NCI-H1417 (cell line): Measurements from ENCODE around the gene HOMER2.
"Not testable (repeated sequence)": the region's sequence is repeated elsewhere in the genome, so short reads cannot be mapped to it uniquely, and the experiment has no call there.

Source experiments
- DNase-seq, 3 experiments: peaks; one replicate each; lab custom pipeline; 2025; lab: John Stamatoyannopoulos, UW

HOMER2 gene

DNA sequence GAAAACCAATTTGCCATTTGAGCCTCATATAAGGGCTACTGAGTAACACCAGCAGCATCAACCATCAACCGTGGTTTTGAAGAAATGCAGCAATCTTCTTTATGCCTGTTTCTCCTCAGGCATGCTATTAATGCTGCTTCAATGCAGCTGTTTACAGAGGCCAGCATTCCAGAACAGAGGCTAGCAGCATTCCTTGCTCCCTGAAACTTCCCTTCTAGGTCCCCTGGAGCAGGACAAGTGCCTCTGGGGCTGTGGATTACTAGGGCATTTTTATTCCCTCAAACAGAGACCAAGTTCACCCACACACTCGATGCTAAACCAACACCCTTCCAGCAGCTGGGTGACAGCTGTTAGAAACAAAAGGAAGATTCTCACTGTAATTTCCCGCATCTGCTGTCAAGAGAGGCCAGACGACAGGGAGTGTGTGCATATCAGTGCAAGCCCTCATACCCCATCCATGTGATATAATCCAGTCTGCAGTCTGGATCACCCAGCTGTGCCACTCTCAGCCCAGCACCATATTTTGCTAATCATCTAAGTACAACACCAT lies 57.5 kb downstream of the HOMER2 start:
- no peak for DNase-seq

DNA sequence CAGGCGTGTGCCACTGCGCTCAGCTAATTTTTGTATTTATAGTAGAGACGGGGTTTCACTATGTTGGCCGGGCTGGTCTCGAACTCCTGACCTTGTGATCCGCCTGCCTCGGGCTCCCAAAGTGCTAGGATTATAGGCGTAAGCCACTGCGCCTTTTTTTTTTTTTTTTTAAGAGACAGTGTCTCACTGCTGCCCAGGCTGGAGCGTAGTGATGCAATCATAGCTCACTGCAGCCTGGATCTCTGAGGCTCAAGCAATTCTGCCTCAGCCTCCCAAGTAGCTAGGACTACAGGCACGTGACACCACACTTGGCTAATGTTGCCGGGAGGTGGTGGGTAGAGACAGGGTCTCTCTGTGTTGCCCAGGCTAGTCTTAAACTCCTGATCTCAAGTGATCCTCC lies 59.0 kb downstream of the HOMER2 start:
- not testable (repeated sequence) for DNase-seq

DNA sequence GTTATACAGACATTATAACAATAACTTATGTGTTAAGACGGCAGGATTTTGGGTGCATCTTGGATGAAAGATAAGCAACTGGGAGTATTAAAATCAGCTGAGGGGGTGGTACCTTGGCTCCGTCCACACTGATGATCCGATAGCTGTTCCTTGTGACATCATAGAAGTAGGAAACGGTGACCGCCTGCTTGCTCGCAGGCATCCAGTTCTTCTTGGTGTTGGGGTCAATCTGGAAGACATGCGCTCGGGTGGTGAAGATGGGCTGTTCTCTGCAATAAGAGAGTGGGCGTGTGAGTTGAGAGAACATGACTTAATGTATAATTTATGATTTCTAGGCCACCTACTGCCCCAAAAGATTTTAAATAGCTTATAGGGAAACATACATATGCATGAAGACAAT lies 59.9 kb downstream of the HOMER2 start:
- no peak for DNase-seq

DNA sequence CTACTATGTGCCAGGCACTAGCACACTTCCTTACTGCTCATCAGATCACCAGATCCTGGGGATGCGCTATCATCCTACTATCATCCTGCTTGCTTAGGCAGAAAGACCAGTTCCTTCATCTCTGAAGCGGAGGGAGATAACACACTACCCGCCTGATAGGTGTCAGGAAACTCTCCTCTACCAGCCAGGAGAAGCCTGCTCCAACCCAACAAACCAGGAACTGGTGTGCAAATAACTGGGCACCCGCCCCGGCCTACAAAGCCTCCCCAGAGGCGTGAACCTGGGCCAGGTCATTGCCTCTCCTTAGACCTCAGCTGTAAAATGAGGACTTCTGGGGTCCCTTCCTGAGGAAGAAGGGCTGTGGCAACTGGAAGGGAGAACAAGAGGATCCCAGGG lies 61.5 kb downstream of the HOMER2 start:
- no peak for DNase-seq

DNA sequence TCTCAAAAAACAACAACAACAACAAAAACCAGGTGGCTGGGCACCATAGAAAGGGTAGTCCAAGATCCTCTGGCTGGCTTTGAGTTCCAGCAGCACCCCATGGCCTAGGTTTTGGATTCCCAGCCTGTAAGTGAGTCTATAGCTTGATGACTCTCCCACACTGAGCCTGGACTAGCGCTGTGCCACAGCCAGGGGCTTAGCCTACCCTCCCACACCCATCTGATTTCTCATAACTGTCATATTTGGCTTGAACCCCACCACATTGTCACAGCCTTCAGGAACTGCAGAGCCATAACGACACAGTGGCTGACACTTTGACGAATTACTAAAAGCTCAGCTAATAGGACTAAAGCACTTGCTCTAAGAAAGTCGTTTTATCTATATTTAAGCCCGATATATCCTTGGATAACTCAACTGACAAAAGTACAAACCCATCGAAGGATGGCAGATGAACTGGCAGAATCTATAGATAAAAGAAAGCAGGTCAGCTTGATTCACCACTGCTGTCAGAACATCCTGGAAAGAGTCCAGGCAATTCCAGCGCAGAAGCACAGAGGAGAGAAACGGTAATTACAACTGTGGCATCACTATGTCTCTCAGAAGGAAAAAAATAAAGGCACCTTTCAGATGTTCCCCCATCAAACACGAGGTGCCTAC lies 62.1 kb downstream of the HOMER2 start:
- DNase-seq = no peak

DNA sequence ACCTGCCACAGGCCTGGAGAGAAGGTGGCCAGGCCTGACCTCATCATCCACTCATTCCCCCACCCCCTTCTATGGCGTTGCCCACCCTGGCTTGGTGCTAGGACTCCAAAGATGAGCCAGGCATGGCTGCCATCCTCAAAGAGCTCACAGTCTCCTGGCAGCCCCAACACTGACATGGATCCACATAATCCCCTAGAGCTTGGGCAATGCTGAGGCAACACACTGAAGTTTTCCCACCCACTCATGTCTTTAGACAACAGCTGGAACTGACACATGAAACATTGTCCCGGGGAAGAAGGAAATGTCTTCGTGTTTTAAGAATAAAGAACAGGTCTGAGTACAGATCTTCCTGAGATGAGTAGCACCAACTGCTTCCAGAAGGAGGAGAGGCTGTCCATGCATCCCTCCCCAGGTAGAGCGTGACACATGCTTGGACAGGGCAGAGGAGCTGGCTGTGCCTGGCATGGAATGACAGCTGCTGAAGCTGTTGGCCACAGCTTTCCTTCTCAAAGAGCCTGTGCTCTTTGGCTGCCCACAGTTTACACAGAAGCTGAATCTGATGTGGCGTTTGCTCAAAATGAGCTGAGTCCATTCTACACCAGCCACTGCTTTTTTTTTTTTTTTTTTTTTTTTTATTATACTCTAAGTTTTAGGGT lies 70.1 kb downstream of the HOMER2 start:
- DNase-seq = no peak

DNA sequence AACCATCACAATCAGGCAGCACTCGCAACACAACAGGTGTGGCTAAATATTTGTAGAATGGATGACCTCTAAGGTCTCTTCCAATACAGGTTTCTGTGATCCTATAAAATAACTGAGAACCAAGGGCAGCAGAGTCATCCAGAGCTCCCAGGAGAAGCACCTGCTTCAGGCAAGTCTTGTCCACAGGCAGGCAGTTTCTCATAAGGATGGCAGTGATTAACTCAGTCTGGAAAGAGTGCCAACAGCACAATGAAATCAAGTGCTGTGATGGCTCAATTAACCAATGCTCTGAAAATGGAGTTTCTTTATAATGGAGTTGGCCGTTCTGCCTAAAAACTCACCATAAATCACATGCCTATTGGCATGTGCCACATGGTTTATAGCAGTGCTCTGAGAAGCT lies 70.8 kb downstream of the HOMER2 start:
- no peak for DNase-seq

DNA sequence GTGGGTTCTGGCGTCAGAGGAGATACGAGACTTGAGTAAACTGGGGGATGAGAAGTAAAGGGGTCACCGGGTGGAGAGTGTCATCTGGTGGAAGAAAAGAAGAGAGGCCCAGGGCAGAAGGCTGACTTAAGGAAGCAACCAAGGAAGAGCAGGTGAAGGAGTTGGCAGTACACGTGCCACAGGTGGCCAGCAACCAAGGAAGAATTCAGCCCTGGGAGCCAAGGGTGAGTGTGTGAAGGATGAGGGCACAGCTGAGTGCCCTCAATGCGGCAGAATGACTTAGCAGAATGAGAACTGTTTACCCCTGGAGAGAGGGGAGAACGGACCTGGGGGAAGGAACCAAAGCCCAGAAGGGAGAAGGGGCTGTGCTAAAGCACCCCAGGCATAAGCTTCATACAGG lies 71.8 kb downstream of the HOMER2 start:
- no peak for DNase-seq

DNA sequence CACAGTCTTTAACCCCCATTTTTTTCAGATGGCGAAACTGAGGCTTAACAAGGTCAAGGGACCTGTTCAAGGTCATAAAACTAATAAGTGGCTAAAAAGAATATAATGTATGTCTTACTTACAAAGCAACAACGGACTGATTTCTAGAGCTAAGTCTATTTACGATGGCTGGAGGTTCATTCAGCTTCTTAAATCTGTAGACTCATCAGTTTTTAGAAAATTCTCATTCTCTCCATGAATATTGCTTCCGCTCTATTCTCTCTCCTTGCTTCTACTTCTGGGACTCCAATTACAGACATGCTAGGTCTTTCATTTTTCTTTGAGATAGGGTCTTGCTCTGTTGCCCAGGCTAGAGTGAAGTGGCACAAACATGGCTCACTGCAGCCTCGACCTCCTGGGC lies 74.2 kb downstream of the HOMER2 start:
- no peak for DNase-seq

DNA sequence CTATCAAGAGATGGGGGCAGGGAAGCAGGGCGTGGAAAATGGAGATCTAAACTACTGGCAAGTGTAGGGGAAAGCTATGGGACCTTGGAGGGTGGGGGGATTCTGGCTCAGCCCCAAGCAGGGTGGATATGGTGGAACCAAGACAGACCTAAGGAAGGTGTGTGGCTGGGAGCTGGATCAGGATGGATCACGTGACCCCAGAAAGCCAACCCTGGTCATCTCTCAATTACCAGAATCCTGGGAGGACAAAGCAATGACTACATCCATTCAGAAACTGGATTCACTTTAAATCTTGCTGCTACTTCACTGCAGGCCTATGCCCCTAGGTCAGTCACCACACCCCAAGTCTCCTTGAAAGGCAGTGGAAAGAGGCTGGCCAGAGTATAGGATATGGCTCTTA lies 74.7 kb downstream of the HOMER2 start:
- no peak for DNase-seq

DNA sequence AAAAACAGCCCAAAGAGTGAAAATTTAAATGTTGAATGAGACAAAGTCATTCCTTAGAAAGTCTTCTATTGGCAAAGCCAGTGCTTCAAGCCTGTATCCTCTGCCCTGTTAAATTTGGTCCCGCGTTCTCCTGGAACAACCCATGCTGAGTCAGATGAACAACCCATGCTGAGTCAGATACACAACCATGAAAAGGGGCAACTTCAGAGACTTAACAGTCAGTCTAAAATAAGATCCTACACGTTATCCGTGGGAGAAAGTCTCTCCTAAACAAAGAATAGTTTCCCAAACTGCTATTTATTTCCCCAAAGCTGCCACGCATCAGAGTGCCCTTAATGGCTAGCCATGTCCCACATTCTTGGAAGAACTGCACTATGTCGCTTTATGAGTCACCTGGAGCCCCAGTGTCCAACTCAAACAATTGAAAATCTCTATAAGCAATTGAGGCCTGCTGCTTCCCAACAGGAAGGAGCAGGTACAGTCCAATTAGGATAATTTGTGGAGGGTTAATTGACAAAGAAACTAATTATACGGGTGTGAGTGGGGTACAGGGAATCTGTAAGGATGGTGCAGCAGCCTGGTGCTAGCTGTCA lies 77.0 kb downstream of the HOMER2 start:
- DNase-seq = peak in 1 of 3 experiments; percentile 12

DNA sequence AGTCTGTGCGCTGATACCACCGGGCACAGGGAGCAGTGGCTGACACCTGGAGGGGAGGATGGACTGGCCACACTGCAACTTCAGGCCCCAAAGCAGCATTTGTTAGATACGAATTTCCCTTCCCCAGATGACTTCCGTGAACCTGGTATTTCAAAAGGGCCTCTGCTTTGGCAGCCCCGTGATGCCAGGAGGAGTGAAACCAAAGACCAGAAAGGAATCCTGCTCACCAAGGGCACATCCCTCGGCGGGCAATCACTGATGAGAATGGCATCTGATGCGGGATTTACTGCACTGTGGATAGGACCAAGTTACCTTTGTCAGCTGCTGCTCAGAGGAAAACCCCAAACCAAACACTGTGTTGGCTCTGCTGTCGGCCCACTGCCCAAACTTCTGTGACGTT lies 77.6 kb downstream of the HOMER2 start:
- no peak for DNase-seq

DNA sequence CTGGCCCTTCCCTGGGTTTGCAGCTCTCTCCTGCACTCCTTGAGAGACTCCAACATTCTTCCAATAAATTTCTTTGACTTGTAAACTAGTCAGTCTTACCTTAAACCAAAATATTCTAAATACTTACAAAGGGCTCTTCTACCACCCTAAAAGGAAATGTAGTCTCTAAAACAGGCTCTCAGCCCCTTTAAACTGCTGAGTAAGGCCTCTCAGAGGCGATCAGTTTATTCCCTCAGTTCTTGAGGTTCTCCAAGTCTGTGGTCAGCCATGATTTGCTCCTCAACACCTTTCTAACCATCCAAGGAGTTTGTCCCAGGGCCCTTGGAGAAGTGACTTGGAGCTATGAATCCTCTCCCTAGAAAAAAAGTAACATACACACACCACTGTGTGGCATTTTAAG lies 78.3 kb downstream of the HOMER2 start:
- DNase-seq = no peak

DNA sequence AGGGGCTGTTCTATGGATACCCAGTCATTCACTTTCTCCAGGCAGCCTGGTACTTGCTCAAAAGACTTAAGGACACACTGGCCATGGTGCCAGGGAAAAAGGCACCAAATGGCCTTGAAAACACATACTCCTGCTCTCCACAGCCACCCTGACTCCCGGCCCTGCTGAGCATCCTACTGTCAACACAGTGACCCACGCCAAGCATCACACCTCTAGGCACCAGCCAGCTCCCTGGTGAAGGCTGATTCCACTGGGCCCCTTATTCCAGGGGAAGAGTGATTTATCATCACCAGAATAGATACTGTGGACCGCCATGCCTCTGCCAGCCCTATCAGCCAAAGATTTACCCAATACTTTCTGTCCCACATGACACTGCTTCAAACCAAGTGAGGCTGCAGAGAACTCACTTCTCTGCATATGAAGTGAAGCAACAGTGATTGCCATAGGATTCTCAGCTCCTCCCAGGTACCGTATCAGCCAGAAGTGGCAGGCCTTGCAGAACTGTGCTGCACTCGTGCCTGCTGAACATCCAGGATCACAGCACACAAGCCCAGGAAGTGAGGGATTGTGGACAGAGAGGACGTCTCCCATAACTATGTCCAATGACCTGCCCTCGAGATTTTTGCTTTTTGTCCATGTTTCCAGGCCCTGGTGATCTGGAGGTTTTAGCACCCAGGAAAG lies 79.4 kb downstream of the HOMER2 start:
- no peak for DNase-seq

DNA sequence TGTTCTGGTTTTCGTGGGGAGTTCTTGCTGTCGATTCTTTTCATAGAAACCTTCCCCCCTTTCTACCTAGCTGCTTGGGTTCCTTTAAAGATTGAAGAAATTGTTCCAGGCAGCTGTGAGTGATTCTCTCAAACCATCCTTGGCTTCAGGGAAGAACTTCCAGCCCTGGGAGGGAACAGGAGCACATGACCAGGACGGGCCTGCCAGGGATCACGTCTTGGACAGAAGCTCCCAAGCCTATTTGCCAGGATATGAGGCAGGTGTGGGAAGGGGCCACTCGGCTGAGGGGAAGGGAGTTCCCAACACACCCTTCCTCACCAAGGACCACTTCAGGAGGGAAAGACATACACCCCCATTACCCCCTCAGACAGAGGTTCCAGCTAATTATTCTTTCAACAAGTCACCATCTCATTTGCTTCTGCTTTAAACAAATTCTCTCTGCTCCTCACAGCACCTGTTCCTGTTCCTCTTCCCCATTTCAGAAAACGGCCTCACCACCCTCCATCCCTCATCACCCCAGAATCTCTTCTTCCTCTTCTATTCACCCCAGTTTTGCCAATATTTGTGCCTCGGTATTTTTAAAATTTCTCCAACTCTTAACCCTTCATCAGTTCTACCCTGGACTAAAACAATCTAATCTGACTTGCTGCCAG lies 80.6 kb downstream of the HOMER2 start:
- DNase-seq = no peak

DNA sequence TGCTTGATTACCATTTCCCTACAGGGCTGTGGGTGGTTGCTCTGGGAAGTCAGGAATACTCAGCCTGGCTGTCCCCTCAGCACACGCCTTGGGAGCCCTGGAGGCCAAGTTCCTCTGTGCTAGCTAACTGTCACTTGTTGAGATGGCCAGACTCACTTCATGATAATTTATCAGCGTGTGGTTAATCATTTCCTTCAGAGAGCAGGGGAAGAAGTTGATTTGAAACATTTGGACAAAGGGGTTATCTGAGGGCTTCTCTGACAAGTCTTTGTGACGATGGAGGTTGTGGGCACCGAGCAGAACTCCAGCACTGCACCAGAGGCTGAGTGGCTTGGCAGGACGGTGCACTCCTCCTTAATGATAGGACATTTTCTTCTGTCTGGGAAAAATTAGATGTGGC lies 81.2 kb downstream of the HOMER2 start:
- DNase-seq = no peak

DNA sequence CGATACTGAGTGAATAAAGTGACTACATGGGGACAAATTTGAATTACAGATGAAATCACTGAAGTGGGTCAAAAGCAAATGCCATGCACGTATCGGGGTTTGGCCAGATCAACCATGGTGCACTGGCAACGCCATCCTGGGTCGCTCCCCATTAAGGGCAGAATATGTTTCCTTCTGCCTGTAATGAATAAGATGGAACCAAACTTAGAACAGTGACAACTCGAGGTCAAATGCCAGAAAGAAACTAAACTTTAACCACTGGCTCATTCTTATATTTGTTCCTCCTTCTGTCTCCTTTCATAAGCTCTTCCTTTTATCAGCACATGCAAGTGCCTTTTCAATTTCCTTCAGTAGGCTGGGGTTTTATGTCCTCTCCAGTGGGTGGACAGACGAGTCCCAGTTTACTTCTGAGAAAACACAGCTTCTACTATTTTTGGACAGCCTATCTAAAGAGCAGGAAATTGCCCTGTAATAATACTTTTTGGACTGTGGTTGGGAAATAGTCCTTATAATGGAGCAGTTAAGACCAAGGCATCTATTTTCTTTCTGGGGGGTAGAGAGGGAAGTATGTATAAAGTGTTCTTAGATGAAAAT lies 81.7 kb downstream of the HOMER2 start:
- no peak for DNase-seq

DNA sequence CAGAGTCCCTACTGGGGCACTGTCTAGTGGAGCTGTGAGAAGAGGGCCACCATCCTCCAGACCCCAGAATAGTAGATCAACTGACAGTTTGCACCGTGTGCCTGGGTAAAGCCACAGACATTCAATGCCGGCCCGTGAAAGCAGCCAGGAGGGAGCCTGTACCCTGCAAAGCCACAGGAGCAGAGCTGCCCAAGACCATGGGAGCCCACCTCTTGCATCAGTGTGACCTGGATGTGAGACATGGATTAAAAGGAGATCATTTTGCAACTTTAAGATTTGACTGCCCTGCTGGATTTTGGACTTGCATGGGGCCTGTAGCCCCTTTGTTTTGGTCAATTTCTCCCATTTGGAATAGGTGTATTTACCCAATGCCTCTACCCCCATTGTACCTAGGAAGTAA lies 86.5 kb downstream of the HOMER2 start:
- DNase-seq = not testable (repeated sequence)

DNA sequence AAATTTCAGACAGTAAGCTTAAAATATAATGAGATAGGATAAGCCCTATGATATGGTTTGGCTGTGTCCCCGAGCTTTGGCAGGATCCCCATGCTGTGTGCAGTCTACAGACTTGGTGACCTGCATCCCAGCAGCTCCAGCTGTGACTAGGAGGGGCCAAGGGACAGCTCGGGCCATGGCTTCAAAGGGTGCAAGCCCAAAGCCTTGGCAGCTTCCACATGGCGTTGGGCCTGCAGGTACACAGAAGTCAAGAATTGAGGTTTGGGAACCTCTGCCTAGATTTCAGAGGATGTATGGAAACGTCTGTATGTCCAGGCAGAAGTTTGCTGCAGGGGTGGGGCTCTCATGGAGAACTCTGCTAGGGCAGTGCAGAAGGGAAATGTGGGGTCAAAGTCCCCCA lies 86.9 kb downstream of the HOMER2 start:
- DNase-seq = not testable (repeated sequence)

DNA sequence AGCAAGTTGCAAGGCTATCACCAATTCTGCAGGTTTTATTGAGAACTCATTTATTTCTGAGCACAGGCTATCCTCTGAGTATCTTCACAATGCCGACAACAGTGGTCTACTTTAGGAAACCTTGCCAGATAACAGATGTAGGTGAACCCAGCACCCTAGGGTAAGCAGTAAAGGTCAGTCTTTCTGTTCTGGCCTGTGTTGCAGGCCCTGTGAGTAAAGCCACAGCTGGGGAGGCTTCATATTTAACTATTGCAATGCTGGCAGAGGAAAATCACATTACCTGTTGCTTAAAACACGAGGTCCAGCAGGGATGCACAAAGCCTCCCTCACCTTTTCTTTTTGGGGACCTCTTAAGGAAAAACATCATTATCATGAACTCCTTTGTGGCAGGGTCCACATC lies 87.6 kb downstream of the HOMER2 start:
- DNase-seq = no peak

DNA sequence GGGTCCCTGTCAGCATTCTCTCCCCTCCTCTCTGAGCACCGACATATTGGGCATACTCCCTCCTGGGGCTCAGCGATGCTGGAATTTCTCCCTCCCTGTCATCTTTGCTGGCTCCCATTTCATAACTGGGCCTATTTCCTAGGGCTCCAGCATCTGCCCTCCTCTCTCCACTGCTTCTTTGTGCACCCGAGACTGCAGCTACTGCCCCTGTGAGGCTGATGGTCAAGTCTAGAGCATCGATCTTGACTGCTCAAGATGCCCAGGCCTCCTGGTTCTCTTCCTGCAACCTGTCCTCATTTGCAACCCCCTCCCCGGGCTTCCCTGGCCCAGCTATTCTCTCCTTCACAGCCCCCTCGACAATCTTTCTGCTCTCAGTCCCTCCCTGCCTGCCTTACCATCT lies 89.6 kb downstream of the HOMER2 start:
- no peak for DNase-seq

DNA sequence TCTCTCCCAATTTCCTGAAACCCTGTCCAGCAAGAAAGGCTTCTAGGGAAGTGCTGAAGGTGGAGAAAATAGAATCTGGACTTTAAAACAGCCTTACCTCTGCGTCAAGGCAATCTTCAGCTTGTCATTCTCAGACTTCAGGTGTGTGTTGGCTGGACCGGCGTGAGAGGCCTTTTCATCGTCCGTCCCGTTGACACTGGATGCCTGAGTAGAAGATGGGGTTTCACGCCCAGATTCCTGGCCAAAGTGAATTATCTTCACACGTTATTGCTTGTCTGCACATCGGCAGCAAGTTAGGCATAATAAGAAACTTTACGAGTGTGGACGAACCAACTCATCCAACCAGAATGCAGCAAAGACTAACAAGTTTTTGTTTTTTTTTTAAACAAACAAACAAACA lies 93.6 kb downstream of the HOMER2 start:
- no peak for DNase-seq
